GM08714 (cell line): ENCODE measurements around the gene FER.
"Not testable (repeated sequence)": the region's sequence is repeated elsewhere in the genome, so short reads cannot be mapped to it uniquely, and the experiment has no call there.

Experiments used
- H3K4me3 ChIP-seq: fragments of 200-500 bp; sonication (Bioruptor generic); 2 replicates; pipeline ENCODE4 v1.5.1; 2014; ENCODE audit warnings: mild to moderate bottlenecking, low read length, inconsistent platforms
- ZNF274 ChIP-seq: IDR thresholded peaks from 2 replicates; pipeline ENCODE4 v1.6.1; 2012; ENCODE audit warnings: mild to moderate bottlenecking, low read depth, low read length

The FER gene

DNA sequence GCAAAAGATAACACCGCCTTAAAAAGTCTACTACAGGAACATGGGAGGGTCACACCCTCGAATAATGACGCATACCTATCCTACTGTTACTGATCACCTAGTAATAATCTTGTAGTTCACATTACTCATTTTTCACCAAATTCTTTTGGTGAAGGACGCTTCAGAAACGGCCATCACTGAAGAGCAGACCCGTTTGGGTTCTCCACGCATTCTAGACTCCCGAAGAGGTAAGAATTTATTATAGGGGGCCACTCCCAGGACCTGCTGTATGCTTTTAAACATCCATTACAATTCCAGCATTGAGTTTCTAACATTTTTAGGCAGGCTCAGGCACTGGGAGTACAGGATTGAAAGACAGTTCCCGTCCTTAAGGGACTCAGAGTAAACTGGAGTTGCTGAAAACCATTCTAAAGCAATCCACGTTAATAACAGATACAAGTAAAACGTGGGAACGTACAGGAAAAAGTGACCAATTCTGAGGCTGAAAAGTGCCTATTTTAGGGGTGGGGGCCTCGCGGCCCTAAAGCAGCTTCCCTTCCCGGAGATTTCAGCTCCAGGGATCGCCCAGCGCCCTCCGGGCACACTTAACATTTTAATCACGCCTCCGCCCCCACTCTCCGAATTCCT lies at the start of gene FER:
TSS of gene FER (plus strand) at position 124 of the 627 bp plus-strand sequence. CDS start 50,286 bp downstream, outside the sequence.
- H3K4me3 ChIP-seq, result peak within 1 kb of the TSS; percentile 84
- TF ChIP-seq ZNF274, result no peak

DNA sequence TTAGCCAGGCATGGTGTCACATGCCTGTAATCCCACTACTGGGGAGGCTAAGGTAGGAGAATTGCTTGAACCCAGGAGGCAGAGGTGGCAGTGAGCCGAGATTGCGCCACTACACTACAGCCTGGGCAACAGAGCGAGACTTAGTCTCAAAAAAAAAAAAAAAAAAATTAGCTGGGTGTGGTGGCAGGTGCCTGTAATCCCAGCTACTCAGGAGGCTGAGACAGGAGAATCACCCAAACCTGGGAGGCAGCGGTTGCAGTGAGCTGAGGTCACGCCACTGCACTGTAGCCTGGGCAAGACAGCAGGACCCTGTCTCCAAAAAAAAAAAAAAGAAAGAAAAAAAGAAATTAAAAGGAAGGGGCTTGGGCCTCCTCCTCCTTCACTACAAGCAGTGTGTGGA lies 47.3 kb upstream of the FER start:
- not testable (repeated sequence) for H3K4me3 ChIP-seq

DNA sequence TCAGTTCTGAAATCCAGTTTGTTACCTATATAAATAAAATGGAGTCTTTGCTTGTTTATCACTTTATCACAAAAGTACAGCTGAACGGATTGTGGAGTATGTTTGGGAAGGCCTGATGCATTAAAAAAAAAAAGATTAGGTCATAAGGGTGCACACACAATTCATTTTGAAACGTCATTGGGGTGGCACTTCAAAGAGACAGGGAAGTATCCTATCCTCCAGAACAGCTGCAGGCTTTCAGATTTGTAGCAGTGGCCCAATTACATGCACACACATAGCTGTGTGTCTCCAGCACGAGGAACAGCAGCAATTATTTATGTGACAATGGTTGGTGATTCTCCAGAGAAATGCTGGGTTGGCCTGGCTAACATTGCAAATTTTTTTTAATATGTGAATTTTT lies 46.8 kb upstream of the FER start:
- no peak for TF ChIP-seq ZNF274
- no peak overlapping the region for H3K4me3 ChIP-seq

GRCh38 chr5:108702546-108702945 lies 45.2 kb upstream of the FER start:
- no peak for TF ChIP-seq ZNF274
- H3K4me3 ChIP-seq, result no peak overlapping the region

- no peak overlapping the region for H3K4me3 ChIP-seq
- TF ChIP-seq ZNF274, result no peak
Measured at GRCh38 chr5:108703313-108703712, 44.4 kb upstream of the FER start.

GRCh38 chr5:108707141-108707540 lies 40.6 kb upstream of the FER start:
- TF ChIP-seq ZNF274, result no peak
- no peak overlapping the region for H3K4me3 ChIP-seq

GRCh38 chr5:108711898-108712297 lies 35.8 kb upstream of the FER start:
- TF ChIP-seq ZNF274, result no peak
- no peak overlapping the region for H3K4me3 ChIP-seq

DNA sequence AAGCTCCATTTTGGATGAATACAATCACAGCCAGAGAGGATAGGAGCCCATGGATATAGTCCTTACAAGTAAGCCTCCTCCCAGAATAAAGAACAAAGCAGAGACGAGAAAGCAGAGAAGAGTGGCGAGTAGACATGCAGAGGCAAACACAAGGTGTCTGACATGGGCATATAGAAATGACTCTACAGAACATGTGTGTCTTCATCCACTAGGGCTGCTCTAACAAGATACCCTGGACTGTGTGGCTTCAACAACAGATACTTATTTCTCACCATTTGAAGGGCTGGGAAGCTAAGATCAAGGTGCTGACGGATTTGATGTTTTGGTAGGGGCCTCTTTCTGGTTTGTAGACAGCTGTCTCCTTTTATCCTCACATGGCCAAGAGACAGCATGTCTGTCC lies 32.3 kb upstream of the FER start:
- no peak for TF ChIP-seq ZNF274
- no peak overlapping the region for H3K4me3 ChIP-seq

DNA sequence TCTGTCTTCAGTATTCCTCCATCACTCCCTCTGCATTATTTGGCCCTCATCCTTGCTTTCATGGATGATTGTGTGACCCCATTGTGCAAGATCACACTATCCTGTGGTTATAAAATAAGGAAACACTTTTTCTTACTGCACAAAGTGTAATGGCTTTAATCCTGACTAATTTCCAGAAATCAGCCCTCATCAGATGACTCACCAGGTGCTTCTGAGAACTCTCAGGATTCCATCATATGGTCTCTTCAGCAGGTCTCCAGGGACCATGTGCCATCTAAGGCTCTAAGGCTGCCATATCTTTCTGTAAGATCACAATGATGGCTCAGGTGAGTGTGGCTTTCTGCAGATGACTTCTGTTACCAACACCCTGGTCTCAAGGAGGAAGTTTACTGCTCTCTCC lies 27.3 kb upstream of the FER start:
- TF ChIP-seq ZNF274, result no peak
- no peak overlapping the region for H3K4me3 ChIP-seq

GRCh38 chr5:108726446-108727235 lies 21.1 kb upstream of the FER start:
- TF ChIP-seq ZNF274, result no peak
- H3K4me3 ChIP-seq, result peak overlapping the region; percentile 79; the same call in 1 of the 2 replicates

DNA sequence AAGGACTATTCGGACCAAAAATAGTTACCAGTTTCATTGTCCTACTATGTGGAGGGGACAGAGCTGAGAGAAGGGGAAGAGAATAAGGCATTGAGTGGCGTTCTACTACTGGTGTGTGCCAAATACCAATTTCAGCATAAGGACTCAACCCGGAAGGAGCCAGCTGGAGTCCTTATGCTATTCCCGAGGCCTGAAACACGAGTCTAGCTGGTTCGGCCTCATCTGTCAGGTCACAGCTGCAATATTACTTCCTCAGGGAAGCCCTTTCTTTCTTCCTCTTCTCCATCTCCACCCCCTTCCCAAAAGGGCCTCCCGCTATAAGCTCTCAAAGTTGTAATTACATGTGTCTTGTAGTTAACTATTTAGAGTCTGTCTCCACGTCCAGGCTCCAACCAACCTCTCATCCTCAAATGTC lies 20.5 kb upstream of the FER start:
- no peak for TF ChIP-seq ZNF274
- peak overlapping the region; percentile 79; the same call in 1 of the 2 replicates for H3K4me3 ChIP-seq

DNA sequence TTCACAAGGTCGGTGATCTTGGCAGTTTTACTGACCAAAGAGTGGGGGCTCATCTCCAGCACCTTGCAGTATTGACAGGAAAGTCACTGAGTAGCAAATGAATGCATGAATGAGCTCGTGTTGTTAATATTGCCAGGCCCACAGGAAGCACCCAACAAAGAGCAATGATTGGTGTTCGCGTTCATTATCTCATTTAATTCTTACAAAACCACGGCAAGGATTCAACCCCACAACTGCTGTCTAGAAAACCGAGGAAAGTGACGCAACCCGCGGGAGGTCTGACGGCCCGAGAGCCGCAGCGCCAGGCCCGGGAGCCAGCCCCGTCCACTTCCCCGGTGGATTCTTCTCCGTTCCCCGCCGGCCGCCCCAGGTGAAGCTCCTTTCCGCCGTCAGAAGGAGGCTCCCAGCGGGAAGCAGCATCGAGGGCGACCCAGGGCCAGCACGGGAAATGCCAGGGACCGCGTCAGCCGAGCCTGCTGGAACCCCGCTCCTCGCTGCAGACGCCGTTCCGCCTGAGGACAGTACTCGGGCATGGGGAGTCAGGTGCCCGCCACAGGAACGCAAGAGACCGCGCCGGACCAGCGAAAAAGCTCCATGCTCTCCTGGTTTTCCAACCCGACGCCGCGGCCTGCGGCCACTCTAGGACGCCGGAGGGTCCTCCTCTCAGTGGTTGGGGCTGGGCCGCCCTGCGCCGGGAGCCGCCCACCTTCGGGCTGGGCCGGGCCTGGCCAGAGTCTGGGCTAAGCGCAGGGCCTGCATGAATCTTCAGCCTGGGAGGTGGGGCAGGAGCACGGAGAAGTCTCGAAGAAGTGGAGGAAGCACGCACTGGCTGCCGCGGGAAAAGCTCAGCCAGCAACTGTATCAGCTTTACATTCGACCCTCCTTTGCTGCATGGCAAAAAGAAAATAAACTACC lies 19.8 kb upstream of the FER start:
- no peak for TF ChIP-seq ZNF274
- H3K4me3 ChIP-seq, result peak overlapping the region; percentile 79

- no peak for TF ChIP-seq ZNF274
- peak overlapping the region; percentile 79 for H3K4me3 ChIP-seq
Measured at GRCh38 chr5:108728566-108729241, 19.0 kb upstream of the FER start.

DNA sequence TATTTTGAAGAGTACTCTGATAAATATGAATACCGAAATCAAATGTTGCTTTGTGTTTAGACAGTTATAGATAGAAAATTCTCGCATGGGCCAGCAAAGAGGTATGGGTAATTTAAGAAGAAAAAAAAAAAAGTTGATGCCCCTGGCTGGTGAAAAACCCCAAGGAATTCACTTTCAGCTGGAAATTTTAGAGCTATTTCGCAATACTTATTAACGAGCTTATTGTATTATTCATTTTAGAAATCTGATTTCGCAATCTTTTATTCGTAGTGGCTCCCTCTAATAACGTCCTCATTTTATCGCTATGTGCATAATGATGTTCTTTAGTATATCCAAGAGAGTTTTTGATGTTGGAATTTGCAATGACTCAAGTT lies 18.5 kb upstream of the FER start:
- no peak overlapping the region for H3K4me3 ChIP-seq
- TF ChIP-seq ZNF274, result no peak
